HG03139 (cell line): ENCODE measurements around the gene CARD16.

Experiments used
- ATAC-seq: cut with Tn5 transposase; IDR thresholded peaks from one replicate; pipeline ENCODE4 v1.9.1; 2021; ENCODE audit not compliant: unreplicated experiment

The CARD16 gene

DNA sequence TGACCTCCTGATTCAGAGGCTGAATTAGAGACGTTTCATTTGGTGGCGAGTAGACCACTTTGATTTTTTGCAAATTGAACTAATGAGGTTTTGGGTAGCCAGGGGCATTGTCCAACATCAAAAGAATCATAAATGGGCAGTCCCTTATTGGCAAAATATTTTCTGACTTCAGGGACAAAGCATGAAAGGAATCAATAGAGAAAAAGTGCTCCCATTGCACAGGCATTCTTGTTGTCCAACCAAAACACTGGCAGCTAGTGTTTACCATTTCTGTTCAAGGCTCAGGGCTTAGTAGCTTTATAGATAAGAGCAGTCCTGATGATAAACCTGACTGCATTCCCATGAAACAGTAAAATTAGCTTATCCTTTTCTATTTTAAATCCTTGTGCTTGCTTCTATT lies 6.4 kb upstream of the CARD16 start:
- no peak for ATAC-seq

DNA sequence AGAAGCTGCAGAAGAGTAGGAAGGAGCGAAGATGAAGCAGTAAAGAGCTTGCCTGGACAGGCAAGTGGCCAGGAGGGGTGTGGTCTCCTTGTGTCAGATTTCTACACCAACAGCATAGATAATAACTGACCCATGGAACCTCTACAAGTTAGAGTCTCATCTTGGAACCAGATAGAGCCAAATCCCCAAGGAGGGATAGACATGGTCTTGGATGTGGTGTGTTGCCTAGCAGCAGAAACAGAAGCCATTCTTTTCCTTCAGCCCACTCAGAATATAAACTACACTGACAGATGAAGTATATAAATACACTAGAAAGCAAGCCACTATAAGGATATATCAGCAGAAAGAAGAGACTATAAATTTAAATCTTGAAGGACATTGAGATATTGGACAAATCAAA lies 4.3 kb upstream of the CARD16 start:
- ATAC-seq, result no peak

DNA sequence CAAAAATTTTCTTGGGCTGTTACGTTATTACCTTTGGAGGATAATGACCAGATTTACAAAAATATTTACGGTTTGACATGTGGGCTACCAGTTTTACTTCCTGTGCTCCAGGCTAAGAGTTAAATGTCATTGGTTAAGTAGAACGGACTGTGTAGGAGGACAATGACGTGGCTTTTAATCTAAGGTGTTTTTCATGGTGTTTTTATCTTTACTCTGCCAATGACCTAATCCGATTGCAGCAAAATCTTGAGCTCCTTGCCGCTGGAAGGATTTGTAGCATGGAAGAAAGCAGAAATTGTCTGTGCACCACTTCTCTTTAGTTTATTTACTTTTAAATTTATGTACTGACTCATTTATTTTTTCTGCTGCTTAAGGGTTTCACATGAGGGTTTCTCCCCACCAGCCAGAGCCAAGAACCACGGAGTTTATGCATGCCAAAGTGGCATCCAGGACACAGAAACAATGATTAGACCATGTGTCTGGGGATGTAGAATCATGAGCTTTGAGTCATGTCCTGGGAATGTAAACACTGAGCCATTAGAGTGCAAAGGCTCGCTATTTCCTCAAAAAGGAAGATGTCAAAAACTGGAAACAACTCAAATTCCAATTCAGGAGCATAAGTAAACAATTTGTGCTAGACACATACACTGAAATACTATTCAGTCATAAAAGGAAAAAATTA lies 1.9 kb upstream of the CARD16 start:
- ATAC-seq, result no peak

- ATAC-seq, result no peak
Observed at GRCh38 chr11:105045676-105046296, 651 bp upstream of the CARD16 start.

GRCh38 chr11:105042178-105042577 lies 3.0 kb downstream of the CARD16 start:
- no peak for ATAC-seq

DNA sequence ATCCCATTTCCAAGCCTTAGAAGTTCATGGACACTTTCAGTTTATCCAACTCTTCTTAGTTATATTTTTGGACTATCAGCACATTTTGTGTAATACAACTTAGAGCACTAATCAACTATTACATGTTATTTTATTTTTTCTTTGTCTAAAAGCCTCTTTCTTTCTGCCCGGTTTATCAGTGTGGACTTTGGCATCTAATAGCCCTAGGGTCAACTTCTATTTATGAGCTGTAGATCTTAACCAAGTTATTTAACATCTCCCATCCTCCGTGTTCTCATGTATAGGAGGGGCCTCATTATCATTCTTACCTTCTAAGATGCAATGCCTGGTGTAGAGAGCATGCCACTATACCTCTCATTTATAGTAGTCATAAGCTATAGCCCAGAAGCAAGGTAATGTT lies 4.4 kb downstream of the CARD16 start:
- ATAC-seq, result no peak

- ATAC-seq, result peak; percentile 97
Observed at GRCh38 chr11:105034813-105035620, 10.1 kb downstream of the CARD16 start, which contains the start of gene CASP1. CASP1 (minus strand) TSS chr11:105035144; CDS start chr11:105035113, 31 bp downstream.

DNA sequence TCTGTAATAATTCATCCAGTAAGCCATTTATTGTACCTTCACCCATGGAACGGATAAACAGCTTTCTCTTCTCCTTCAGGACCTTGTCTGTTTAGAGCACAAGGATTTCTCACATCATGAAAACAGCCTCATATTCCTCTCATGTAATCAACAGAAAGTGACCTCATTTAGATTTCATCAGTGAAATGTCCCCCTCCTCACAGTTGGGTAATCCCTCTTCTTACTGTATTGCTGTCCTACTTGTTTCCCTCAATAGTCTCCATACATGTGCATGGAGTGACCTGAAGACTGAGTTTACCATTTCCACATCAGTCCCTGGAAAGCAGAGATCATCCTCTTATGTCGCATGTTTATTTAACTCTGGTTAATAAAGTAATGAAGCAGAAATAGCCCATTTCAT lies 10.7 kb downstream of the CARD16 start:
- peak; percentile 6 for ATAC-seq

DNA sequence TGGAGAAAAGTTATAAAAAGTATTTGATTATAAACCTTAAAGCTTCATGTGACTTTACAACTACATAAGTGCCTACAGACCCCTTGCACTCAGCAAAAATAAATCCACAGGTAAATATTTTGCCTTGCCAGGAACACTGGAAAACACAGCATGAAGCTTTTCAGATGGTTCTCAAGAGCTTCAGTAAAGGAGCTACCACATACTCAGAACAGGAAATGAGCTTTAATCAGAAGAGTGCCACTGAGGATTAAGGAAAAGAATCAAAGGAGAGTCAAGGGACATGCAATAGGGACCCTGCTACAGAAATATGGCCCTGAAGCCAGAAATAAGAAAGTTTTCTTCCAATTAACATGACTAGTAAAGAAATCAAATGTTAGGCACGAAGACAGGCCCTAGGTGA lies 11.4 kb downstream of the CARD16 start:
- ATAC-seq, result no peak

GRCh38 chr11:105033343-105033742 lies 11.8 kb downstream of the CARD16 start:
- no peak for ATAC-seq

GRCh38 chr11:105032495-105032894 lies 12.6 kb downstream of the CARD16 start:
- ATAC-seq, result no peak

DNA sequence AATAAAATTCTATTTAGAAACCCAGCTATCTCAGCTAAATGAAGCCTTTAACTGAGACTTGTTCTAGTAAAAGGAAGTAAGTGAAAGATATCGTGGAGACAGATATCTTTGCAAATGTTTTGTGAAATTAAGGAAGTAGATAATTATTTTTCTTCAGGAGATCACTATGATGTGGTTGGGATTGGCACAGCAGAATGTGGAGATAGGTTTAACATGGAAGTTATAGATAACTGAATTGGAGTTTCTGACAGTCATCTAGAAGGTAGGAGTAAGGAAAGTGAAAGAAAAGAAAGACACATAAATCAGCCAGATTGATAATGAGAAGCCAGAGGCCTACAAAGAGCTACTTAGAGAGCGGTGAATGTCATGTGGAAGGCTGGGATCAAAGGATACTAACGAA lies 17.5 kb downstream of the CARD16 start:
- no peak for ATAC-seq

GRCh38 chr11:105024394-105024793 lies 20.7 kb downstream of the CARD16 start:
- ATAC-seq, result no peak

DNA sequence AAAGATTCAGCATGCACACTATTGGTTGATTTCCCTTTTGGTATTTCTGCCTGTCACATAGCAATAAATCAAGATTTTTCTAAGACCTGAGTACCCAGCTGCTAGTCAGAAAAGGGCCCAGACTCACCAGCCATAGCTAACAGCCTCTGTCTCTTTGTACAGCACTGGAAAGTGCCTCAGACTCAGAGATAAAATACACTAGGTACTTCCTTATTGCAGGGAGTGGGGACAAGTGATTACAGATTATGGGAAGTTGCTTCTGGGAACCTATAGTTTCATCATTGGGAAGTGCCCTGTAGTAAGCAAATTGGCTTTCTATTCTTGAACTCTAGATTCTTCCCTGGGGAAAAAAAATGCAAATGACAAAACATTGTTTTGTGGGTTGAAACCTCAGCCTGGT lies 22.1 kb downstream of the CARD16 start, which contains the start of gene CASP5:
Gene CASP5 (minus strand): TSS at position 166 of the 400 bp plus-strand sequence. CDS start 32 bp downstream, at position 134.
- ATAC-seq, result no peak

DNA sequence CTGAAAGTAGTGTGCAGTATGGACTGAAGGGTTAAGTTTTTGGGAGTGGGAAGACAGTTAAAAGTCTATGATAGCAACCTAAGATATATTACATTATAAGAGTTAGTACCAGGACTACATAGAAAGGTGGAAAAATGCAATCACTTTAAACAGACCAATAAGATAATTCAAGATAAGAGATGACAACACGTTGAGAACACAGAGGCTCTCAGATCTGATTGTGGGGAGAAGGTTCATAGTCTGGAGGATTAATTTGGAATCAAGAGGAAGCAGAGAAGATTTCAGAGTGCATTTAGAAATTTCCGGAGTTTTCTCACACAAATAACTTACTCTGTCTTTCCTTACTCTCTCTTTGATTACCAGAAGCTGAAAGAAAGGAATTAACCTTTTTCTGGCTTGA lies 22.6 kb downstream of the CARD16 start:
- no peak for ATAC-seq

DNA sequence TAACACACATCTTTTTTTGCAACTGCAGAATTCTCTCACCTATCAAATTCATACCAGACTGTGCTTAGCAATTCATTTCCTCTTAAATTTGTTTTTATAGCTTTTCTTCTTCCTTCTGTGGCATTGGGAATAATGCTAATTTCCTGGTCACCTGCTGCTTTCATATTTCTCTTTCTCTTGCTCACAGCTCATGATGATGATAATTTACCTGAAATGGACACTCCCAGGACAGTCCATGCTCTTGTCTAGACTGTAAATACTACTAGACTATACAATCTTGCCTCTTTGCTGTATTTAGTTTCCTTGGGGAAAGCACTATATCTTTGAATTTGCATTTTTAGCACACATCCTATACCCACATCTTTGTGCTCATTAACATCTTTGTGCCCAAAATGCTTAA lies 37.7 kb downstream of the CARD16 start:
- no peak for ATAC-seq

- ATAC-seq, result no peak
Observed at GRCh38 chr11:105005451-105005845, 39.7 kb downstream of the CARD16 start.

GRCh38 chr11:105004021-105004420 lies 41.1 kb downstream of the CARD16 start:
- no peak for ATAC-seq

DNA sequence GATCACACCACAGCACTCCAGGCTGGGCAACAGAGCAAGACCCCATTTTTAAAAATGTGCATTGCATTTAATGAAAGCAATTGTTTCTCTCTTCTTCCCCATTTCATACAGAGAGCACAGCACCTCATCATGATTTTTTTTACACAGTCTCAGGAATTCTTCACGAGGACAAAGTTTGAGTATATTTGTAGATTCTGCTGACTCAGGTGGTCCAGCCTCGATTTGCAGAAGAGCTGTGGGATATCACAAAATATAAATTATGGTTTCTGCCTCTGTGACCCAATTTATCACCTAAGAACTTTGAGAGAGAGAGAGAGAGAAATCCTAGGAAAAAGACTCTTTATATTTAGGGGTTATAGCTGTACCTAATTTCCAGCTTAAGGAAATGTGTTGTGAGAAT lies 42.0 kb downstream of the CARD16 start:
- no peak for ATAC-seq

DNA sequence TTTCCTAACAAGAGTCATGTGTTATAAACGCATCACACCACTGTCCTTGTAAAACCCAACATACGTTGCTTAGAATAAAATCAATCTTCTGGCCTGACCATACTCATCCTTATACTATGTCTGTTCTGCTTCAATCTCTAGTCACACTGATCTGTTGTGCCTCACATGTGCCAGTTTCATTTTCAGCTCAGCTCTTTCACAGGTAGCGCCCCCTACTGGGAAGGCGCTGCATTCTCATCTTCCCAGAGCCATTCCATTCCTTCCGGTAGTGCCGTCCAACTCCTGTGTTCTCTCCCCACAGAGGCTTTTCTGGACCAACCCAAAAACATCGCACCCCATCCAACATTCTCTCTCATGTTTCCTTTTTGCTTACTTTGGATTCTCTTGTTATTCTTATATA lies 44.3 kb downstream of the CARD16 start:
- ATAC-seq, result peak; percentile 77

GRCh38 chr11:105000167-105000566 lies 45.0 kb downstream of the CARD16 start:
- ATAC-seq, result no peak

DNA sequence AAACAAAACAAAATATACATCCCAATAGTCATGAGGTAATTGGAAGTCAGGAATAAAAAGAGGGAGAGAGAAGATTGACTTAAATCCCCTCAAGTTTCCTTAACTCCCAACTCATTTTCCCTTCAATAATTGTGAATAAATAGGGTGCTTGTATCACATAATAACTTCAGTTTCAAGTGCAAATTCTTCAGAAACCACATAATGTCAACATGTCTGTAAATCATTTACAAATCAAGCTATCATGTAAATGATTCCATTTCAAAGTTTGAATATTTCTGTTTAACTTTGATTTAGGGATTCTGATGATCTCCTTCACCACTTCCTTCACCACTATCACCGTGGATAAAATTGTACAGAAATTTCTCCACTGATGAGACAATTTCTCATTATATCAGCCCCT lies 45.4 kb downstream of the CARD16 start:
- no peak for ATAC-seq
